Right lobe of liver (tissue), 6 donors: ENCODE results near the gene AP3D1. TPM values are rescaled to one million over a fixed set of nuclear protein-coding genes. Genes with fewer than 3 reads are reported as not detected.

Experiments
- ATAC-seq, 4 donors: fragments of 200-7000 bp; cut with Tn5 transposase; one replicate each; pipeline ENCODE4 v1.9.1; 2020; ENCODE audit warnings: mild to moderate bottlenecking in 4 of 4, moderate library complexity in 4 of 4
- DNase-seq, 3 donors: peaks; one replicate each; pipeline ENCODE4 v3.0.0-alpha.2; 2020
- H3K27ac ChIP-seq, 3 donors: fragments of 200-600 bp; one replicate each; pipeline ENCODE4 v1.8.0; 2022
- H3K27me3 ChIP-seq, 2 donors: fragments of 200-600 bp; one replicate each; pipeline ENCODE4 v1.8.0; 2022
- H3K36me3 ChIP-seq, 4 donors: fragments of 200-600 bp; sonication (generic) in 1 of 4; one replicate each; pipeline versions ENCODE4 v1.5.1 to v1.8.0; 2017 to 2022; ENCODE audit warnings: control low read depth in 1 of 4
- H3K4me1 ChIP-seq, 4 donors: fragments of 200-600 bp; sonication (generic) in 1 of 4; one replicate each; pipeline versions ENCODE4 v1.5.1 to v1.8.0; 2017 to 2022; ENCODE audit warnings: control low read depth in 1 of 4
- H3K4me3 ChIP-seq, 3 donors: fragments of 200-600 bp; one replicate each; pipeline ENCODE4 v1.8.0; 2022
- H3K9me3 ChIP-seq, 4 donors: fragments of 200-600 bp; sonication (generic) in 1 of 4; one replicate each; pipeline versions ENCODE4 v1.5.1 to v1.8.0; 2017 to 2022; ENCODE audit warnings: control low read depth in 1 of 4
- POLR2A ChIP-seq: fragments of 450-650 bp; IDR thresholded peaks from one replicate; pipeline ENCODE4 v1.6.1; 2017; ENCODE audit warnings: antibody characterized with exemption, mild to moderate bottlenecking
- WGBS: methylation state at CpG from one replicate; pipeline ENCODE4 v1.1.6; 2018; ENCODE audit warnings: low coverage, low lambda C conversion rate; ENCODE audit not compliant: insufficient coverage; ENCODE audit errors: missing lambda C conversion rate; 5-methylcytosine and 5-hydroxymethylcytosine counted together
- intact Hi-C, 2 donors: fragments of 100-400 bp; cut with DNase I; formaldehyde crosslinking; loops; one replicate each; pipeline versions ENCODE4 v1.11.2 to v1.14.1; 2022
- total RNA-seq, 6 experiments: library from RNA; depleted of rRNA in 2 of 6; stranded (reverse); fragments of >200 nt in 2 of 6; fragmentation: NEBNext Ultra II Directional in 3 of 6; extraction: Animal tissue kit (Norgen Biotek cat#: 25700) in 3 of 6; gene quantifications; one replicate each; pipeline versions ENCODE4 v1.1.0 to v1.2.4, GENCODE V29; 2016 to 2023
- TF ChIP-seq, protein P1 (sequence below), 4 donors: fragments of 200-600 bp in 3 of 4; fragments of 450-650 bp in 1 of 4; IDR thresholded peaks; one replicate each; pipeline versions ENCODE4 v1.5.1 to v1.8.0; 2016 to 2022; ENCODE audit warnings: antibody characterized with exemption in 4 of 4, mild to moderate bottlenecking in 2 of 4
- donor health status: DM: no; HTN: yes; CAD: no.
- donor health status: DM: no; HTN: no; CAD: no.
- donor health status: DM: no; HTN: no; CAD: no.
- donor health status: DM: no; HTN: yes; CAD: no.
- donor health status: DM: no; HTN: yes; CAD: no.

The AP3D1 gene
- total RNA-seq, 6 experiments from 2014 or later = 55.5 to 99.0 (median 65.5) TPM

DNA sequence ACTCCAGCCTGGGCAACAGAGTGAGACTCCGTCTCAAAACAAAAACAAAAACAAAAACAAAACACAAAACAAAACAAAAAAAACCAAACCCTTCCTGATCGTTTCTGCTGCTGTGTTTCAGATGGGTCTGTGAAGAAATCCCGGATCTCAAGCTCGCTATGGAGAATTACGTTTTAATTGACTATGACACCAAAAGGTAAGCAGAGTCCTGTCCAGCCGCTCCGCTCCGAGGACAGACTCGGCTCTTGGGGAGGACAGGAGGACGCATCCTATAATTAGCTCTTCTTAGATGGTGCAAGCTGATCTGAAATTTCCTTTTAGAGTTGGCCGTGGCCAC lies 34.3 kb upstream of the AP3D1 start:
- DNase-seq (no peak), ATAC-seq (no peak)
- Histone ChIP-seq H3K27me3 (no peaks in the 10 kb centered on the region), H3K9me3 (no peaks in the 10 kb centered on the region), H3K36me3 (peaks cover 0 to 16% (median 5%) of the 10 kb centered on the region in 4 donors), H3K4me1 (no peaks in the 10 kb centered on the region), H3K27ac (no peak overlapping the region), H3K4me3 (no peak overlapping the region)
- intact Hi-C loops = no loop called here
- no peak for TF ChIP-seq POLR2A
- TF ChIP-seq, protein P1, sequence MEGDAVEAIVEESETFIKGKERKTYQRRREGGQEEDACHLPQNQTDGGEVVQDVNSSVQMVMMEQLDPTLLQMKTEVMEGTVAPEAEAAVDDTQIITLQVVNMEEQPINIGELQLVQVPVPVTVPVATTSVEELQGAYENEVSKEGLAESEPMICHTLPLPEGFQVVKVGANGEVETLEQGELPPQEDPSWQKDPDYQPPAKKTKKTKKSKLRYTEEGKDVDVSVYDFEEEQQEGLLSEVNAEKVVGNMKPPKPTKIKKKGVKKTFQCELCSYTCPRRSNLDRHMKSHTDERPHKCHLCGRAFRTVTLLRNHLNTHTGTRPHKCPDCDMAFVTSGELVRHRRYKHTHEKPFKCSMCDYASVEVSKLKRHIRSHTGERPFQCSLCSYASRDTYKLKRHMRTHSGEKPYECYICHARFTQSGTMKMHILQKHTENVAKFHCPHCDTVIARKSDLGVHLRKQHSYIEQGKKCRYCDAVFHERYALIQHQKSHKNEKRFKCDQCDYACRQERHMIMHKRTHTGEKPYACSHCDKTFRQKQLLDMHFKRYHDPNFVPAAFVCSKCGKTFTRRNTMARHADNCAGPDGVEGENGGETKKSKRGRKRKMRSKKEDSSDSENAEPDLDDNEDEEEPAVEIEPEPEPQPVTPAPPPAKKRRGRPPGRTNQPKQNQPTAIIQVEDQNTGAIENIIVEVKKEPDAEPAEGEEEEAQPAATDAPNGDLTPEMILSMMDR (IDR thresholded peaks at IDR 0.05) = no peak
- 68% methylated on average over 7 of the region's 11 CpGs for WGBS

- Histone ChIP-seq H3K9me3 (no peaks in the 10 kb centered on the region), H3K36me3 (peaks cover 0 to 16% (median 5%) of the 10 kb centered on the region in 4 donors), H3K4me3 (no peak overlapping the region), H3K27me3 (no peaks in the 10 kb centered on the region), H3K4me1 (no peaks in the 10 kb centered on the region), H3K27ac (no peak overlapping the region)
- DNase-seq (no peak), ATAC-seq (no peak)
- 83% methylated on average over 11 of the region's 22 CpGs for WGBS
- intact Hi-C loops = no loop called here
- TF ChIP-seq, protein P1 (IDR thresholded peaks at IDR 0.05) = no peak
- TF ChIP-seq POLR2A = no peak
These were observed 33.1 kb upstream of the AP3D1 start for GRCh38 chr19:2184422-2184975.

GRCh38 chr19:2181633-2181997 lies 30.2 kb upstream of the AP3D1 start:
- Histone ChIP-seq H3K9me3 (no peaks in the 10 kb centered on the region), H3K36me3 (peaks cover 0 to 15% (median 3%) of the 10 kb centered on the region in 4 donors), H3K4me1 (no peaks in the 10 kb centered on the region), H3K4me3 (no peak overlapping the region), H3K27ac (no peak overlapping the region), H3K27me3 (no peaks in the 10 kb centered on the region)
- DNase-seq = no peak
- no peak for TF ChIP-seq POLR2A
- TF ChIP-seq, protein P1 (IDR thresholded peaks at IDR 0.05) = no peak
- WGBS = 83% methylated on average over 5 of the region's 9 CpGs
- intact Hi-C loops = no loop called here
- ATAC-seq = no peak

DNA sequence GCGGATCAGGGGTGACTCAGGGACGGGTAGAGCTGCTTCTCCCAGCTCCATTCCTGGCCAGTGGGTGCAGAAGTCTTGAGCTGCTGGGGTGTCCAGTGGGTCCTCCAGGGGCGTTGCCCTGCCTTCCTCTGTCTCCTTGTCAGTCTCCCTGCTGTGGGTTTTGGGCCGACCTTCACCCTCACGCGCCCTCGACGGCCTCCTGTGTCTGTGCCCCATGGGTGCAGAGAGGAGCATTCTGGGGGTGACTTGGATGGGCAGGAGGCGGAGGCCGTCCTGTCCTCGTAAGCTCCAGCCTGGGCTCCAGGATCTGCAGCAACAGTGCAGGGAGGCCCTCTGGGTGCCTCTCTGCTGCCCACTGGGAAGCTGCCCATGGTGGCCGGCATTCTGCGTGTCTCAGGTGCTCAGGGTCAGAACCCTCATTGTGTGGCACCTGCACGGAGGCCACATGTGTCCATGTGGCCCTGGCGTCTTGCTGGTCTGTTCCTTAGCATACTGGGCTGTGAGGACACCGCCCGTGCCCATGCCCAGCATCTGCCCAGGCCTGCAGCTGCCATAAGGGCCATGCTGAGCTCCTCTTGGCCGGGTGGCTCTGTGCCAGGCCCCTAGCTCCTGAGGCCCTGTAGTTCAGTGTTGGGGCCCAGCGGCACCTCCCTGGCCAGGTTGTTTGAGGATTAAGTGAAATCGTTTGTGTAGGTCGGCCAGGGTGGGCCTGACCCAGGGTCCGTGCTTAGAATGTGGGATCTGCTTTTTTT lies 29.7 kb upstream of the AP3D1 start:
- Histone ChIP-seq H3K9me3 (no peaks in the 10 kb centered on the region), H3K27ac (no peak overlapping the region), H3K27me3 (no peaks in the 10 kb centered on the region), H3K36me3 (peaks cover 0 to 11% (median under 1%) of the 10 kb centered on the region in 4 donors), H3K4me3 (no peak overlapping the region), H3K4me1 (no peaks in the 10 kb centered on the region)
- intact Hi-C loops = no loop called here
- DNase-seq (no peak), ATAC-seq (no peak)
- no peak for TF ChIP-seq POLR2A
- TF ChIP-seq, protein P1 (IDR thresholded peaks at IDR 0.05) = no peak
- WGBS = 79% methylated on average over 4 of the region's 22 CpGs
